ENCODE results near the gene GNE.

The GNE gene

GRCh38 chr9:36268007-36268427 lies 9.8 kb upstream of the GNE start:
- no peaks in the 10 kb centered on the region for H3F3A ChIP-seq (ENCODE audit: control insufficient read depth, insufficient read depth)
- H3K27ac ChIP-seq (ENCODE audit: low read depth, low read length): no peak overlapping the region
- no peaks in the 10 kb centered on the region for H3K9me2 ChIP-seq (replicated peaks; ENCODE audit: control insufficient read depth, low read length)
- no peaks in the 10 kb centered on the region for H4K20me1 ChIP-seq (ENCODE audit: control insufficient read depth, insufficient read depth, low read depth, low read length)
- H3K4me2 ChIP-seq (ENCODE audit: low read length): no peak overlapping the region
- H3K4me3 ChIP-seq (ENCODE audit: low read length): no peak overlapping the region
- H3K36me3 ChIP-seq (ENCODE audit: control insufficient read depth, low read length): no peaks in the 10 kb centered on the region
- no peaks in the 10 kb centered on the region for H3K27me3 ChIP-seq (ENCODE audit: control insufficient read depth, low read length)
- H3K9me3 ChIP-seq (ENCODE audit: control insufficient read depth, insufficient read depth, low read length): no peaks in the 10 kb centered on the region
- H3K79me2 ChIP-seq (ENCODE audit: control insufficient read depth, low read length): no peaks in the 10 kb centered on the region
- no peaks in the 10 kb centered on the region for H3K4me1 ChIP-seq (ENCODE audit: control insufficient read depth, low read length)
- TF ChIP-seq EZH2phosphoT487 (IDR thresholded peaks at IDR 0.05; ENCODE audit: borderline replicate concordance, low read length): no peak
- no peak for TF ChIP-seq CTCF (IDR thresholded peaks at IDR 0.05; ENCODE audit: low read depth, low read length, poor library complexity, severe bottlenecking)

- Histone ChIP-seq H4K20me1 (ENCODE audit: control insufficient read depth, insufficient read depth, low read depth, low read length) (no peaks in the 10 kb centered on the region), H3K4me2 (ENCODE audit: low read length) (no peak overlapping the region), H3K4me3 (ENCODE audit: low read length) (no peak overlapping the region), H3K9me3 (ENCODE audit: control insufficient read depth, insufficient read depth, low read length) (no peaks in the 10 kb centered on the region), H3K27ac (ENCODE audit: low read depth, low read length) (no peak overlapping the region), H3K9me2 (replicated peaks; ENCODE audit: control insufficient read depth, low read length) (no peaks in the 10 kb centered on the region), H3K36me3 (ENCODE audit: control insufficient read depth, low read length) (no peaks in the 10 kb centered on the region), H3K4me1 (ENCODE audit: control insufficient read depth, low read length) (no peaks in the 10 kb centered on the region), H3K79me2 (ENCODE audit: control insufficient read depth, low read length) (no peaks in the 10 kb centered on the region), H3K27me3 (ENCODE audit: control insufficient read depth, low read length) (no peaks in the 10 kb centered on the region), H3F3A (ENCODE audit: control insufficient read depth, insufficient read depth) (peaks cover 4% of the 10 kb centered on the region; the same call in 1 of the 2 replicates)
- no peak for TF ChIP-seq EZH2phosphoT487 (IDR thresholded peaks at IDR 0.05; ENCODE audit: borderline replicate concordance, low read length)
- no peak for TF ChIP-seq CTCF (IDR thresholded peaks at IDR 0.05; ENCODE audit: low read depth, low read length, poor library complexity, severe bottlenecking)
Observed at GRCh38 chr9:36264896-36265295, 6.6 kb upstream of the GNE start.

- H3K27ac ChIP-seq (ENCODE audit: low read depth, low read length): no peak overlapping the region
- H3K27me3 ChIP-seq (ENCODE audit: control insufficient read depth, low read length): no peaks in the 10 kb centered on the region
Observed at GRCh38 chr9:36263683-36264082, 5.4 kb upstream of the GNE start.

More at GRCh38 chr9:36263683-36264082, 5.4 kb upstream of the GNE start:
- TF ChIP-seq EZH2phosphoT487 (IDR thresholded peaks at IDR 0.05; ENCODE audit: borderline replicate concordance, low read length) (no peak), CTCF (IDR thresholded peaks at IDR 0.05; ENCODE audit: low read depth, low read length, poor library complexity, severe bottlenecking) (no peak)
- no peaks in the 10 kb centered on the region for H3K9me3 ChIP-seq (ENCODE audit: control insufficient read depth, insufficient read depth, low read length)
- H3K4me3 ChIP-seq (ENCODE audit: low read length): no peak overlapping the region
- H3F3A ChIP-seq (ENCODE audit: control insufficient read depth, insufficient read depth): peaks cover 4% of the 10 kb centered on the region; the same call in 1 of the 2 replicates
- no peaks in the 10 kb centered on the region for H3K36me3 ChIP-seq (ENCODE audit: control insufficient read depth, low read length)
- no peak overlapping the region for H3K4me2 ChIP-seq (ENCODE audit: low read length)
- no peaks in the 10 kb centered on the region for H3K9me2 ChIP-seq (replicated peaks; ENCODE audit: control insufficient read depth, low read length)
- no peaks in the 10 kb centered on the region for H4K20me1 ChIP-seq (ENCODE audit: control insufficient read depth, insufficient read depth, low read depth, low read length)
- H3K4me1 ChIP-seq (ENCODE audit: control insufficient read depth, low read length): peaks cover 5% of the 10 kb centered on the region
- H3K79me2 ChIP-seq (ENCODE audit: control insufficient read depth, low read length): peaks cover 2% of the 10 kb centered on the region

Measured in DOHH2 (cell line).